ENCODE data around the gene CHD8. TPM values are rescaled to one million over a fixed set of nuclear protein-coding genes. Genes with fewer than 3 reads are reported as not detected.

Gene CHD8
- total and polyA plus RNA-seq, 2 of the 13 experiments (the other 11 are each of a cell fraction or from before 2014, with no cell fraction given) = 35.1 to 79.6 TPM

DNA sequence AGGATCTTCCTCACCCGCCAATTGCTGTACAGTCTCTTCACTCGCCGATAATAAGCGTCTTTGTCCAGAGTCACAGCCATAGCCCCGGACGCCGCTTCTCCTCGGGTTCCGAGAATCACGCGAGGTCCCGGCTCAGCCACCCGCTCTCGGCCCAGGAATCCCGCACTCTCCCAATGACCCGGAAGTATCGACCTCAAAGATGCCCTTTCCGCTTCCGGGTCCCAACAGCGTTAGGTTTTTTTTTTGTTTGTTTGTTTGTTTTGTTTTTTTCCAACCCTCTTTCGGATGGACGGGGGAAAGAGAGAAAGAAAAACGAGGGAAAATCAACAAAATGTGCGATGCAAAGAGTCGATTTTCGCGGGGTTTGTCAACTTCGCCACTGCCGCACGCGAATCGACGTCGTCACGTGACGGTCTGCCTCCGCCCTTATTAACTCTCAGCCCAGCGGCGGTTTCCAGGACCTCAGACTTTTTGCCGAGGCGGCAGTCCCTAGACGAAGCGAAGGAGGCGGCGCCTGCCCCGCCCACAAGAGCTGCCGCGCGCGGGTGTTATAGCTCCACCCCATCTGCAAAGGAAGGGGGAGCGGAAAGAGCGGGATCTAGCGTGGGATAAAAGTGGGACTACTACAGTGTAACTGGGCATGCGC, 72.0 kb downstream of the CHD8 start, which contains the start of gene SUPT16H (continued):
- TF ChIP-seq, protein P1, sequence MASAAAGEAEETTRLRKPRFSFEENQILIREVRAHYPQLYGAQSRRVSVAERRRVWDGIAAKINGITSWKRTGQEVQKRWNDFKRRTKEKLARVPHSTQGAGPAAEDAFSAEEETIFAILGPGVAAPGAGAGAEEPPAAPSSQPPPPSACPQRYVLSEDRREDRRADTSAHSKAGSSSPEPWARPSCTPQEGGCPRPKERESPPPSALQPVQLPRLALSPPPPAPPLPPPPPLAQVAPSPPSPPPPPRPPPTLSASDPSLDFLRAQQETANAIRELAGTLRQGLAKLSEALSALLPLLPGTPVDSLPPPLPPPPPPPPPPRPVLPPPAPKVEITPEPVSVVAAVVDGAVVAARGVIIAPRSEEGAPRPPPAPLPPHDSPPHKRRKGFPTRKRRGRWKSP (CRISPR knock-in tag; IDR thresholded peaks at IDR 0.05) = peak; percentile 91
- no peak for TF ChIP-seq ZNF83 (CRISPR knock-in tag; IDR thresholded peaks at IDR 0.05; ENCODE audit: borderline replicate concordance)
- peak; percentile 89 for TF ChIP-seq TAF1 (CRISPR knock-in tag; IDR thresholded peaks at IDR 0.05)
- peak; percentile 49; the same call in 1 of the 2 replicates for TF ChIP-seq MAFF (IDR thresholded peaks at IDR 0.05; ENCODE audit: low read depth, low read length)
- no peak; the same call in 1 of the 2 replicates for TF ChIP-seq ZNF232 (CRISPR knock-in tag; IDR thresholded peaks at IDR 0.05; ENCODE audit: borderline replicate concordance)
- TF ChIP-seq ZNF383 (CRISPR knock-in tag; IDR thresholded peaks at IDR 0.05; ENCODE audit: borderline replicate concordance) = no peak; the same call in 1 of the 2 replicates
- no peak for TF ChIP-seq RXRB (CRISPR knock-in tag; IDR thresholded peaks at IDR 0.05; ENCODE audit: borderline replicate concordance)
- TF ChIP-seq ZNF589 (CRISPR knock-in tag; conservative IDR thresholded peaks at IDR 0.05) = no peak; the same call in 1 of the 2 replicates
- TF ChIP-seq, protein P2, sequence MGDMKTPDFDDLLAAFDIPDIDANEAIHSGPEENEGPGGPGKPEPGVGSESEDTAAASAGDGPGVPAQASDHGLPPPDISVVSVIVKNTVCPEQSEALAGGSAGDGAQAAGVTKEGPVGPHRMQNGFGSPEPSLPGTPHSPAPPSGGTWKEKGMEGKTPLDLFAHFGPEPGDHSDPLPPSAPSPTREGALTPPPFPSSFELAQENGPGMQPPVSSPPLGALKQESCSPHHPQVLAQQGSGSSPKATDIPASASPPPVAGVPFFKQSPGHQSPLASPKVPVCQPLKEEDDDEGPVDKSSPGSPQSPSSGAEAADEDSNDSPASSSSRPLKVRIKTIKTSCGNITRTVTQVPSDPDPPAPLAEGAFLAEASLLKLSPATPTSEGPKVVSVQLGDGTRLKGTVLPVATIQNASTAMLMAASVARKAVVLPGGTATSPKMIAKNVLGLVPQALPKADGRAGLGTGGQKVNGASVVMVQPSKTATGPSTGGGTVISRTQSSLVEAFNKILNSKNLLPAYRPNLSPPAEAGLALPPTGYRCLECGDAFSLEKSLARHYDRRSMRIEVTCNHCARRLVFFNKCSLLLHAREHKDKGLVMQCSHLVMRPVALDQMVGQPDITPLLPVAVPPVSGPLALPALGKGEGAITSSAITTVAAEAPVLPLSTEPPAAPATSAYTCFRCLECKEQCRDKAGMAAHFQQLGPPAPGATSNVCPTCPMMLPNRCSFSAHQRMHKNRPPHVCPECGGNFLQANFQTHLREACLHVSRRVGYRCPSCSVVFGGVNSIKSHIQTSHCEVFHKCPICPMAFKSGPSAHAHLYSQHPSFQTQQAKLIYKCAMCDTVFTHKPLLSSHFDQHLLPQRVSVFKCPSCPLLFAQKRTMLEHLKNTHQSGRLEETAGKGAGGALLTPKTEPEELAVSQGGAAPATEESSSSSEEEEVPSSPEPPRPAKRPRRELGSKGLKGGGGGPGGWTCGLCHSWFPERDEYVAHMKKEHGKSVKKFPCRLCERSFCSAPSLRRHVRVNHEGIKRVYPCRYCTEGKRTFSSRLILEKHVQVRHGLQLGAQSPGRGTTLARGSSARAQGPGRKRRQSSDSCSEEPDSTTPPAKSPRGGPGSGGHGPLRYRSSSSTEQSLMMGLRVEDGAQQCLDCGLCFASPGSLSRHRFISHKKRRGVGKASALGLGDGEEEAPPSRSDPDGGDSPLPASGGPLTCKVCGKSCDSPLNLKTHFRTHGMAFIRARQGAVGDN (CRISPR knock-in tag; IDR thresholded peaks at IDR 0.05) = peak; percentile 95
- no peak for TF ChIP-seq ZNF17 (CRISPR knock-in tag; IDR thresholded peaks at IDR 0.05)
- no peak; the same call in 1 of the 2 replicates for TF ChIP-seq XBP1 (CRISPR knock-in tag; IDR thresholded peaks at IDR 0.05)
- TF ChIP-seq, protein P3, sequence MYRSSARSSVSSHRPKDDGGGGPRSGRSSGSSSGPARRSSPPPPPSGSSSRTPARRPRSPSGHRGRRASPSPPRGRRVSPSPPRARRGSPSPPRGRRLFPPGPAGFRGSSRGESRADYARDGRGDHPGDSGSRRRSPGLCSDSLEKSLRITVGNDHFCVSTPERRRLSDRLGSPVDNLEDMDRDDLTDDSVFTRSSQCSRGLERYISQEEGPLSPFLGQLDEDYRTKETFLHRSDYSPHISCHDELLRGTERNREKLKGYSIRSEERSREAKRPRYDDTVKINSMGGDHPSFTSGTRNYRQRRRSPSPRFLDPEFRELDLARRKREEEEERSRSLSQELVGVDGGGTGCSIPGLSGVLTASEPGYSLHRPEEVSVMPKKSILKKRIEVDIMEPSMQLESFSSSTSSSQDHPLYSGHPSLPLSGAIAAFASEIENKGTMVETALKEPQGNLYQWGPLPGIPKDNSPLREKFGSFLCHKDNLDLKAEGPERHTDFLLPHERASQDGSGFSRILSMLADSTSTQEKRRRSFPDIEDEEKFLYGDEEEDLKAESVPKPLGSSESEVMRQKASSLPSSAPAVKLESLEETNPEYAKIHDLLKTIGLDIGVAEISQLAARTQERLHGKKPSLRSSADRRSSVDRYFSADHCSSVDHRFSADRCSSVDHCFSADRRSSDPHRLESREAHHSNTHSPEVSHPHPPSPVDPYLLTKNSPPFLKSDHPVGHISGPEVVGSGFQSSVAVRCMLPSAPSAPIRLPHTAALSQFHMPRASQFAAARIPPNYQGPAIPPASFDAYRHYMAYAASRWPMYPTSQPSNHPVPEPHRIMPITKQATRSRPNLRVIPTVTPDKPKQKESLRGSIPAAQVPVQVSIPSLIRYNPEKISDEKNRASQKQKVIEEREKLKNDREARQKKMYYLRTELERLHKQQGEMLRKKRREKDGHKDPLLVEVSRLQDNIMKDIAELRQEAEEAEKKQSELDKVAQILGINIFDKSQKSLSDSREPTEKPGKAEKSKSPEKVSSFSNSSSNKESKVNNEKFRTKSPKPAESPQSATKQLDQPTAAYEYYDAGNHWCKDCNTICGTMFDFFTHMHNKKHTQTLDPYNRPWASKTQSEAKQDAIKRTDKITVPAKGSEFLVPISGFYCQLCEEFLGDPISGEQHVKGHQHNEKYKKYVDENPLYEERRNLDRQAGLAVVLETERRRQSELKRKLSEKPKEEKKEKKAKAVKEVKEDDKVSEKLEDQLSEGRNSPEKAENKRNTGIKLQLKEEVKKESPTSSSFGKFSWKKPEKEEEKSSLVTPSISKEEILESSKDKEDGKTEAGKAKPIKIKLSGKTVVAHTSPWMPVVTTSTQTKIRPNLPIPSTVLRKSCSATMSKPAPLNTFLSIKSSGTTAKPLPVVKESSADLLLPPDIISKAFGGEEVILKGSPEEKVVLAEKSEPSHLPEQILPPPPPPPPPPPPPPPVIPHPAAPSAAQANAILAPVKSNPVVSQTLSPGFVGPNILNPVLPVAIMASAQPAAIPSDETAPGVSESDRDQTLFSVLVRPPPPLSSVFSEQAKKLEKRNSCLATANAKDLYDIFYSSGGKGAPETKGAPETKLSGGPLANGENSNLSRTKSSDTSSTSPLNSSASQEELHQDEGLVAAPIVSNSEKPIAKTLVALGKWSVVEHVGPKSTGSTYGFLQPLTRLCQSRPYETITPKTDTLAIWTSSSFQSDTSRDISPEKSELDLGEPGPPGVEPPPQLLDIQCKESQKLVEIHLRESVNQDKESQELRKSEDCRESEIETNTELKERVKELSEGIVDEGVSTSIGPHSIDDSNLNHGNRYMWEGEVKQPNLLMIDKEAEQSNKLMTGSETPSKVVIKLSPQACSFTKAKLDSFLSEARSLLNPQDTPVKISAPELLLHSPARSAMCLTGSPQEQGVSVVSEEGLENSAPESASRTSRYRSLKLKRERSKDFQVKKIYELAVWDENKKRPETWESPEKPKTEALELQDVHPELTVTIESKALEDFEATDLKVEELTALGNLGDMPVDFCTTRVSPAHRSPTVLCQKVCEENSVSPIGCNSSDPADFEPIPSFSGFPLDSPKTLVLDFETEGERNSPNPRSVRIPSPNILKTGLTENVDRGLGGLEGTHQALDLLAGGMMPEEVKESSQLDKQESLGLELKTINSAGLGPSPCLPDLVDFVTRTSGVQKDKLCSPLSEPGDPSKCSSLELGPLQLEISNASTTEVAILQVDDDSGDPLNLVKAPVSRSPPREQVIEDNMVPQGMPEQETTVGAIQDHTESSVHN (CRISPR knock-in tag; IDR thresholded peaks at IDR 0.05) = 0 out of 2 replicates have a peak, but pooled peaks have one; percentile 20
- TF ChIP-seq SRF (IDR thresholded peaks at IDR 0.05; ENCODE audit: low read depth, low read length) = no peak
- TF ChIP-seq ATRX (CRISPR knock-in tag; IDR thresholded peaks at IDR 0.05; ENCODE audit: borderline replicate concordance) = no peak
- TF ChIP-seq AHR (CRISPR knock-in tag; IDR thresholded peaks at IDR 0.05) = no peak
